NCI-H226 (cell line): Measurements from ENCODE around the gene DKC1.
"Not testable (repeated sequence)": the region's sequence is repeated elsewhere in the genome, so short reads cannot be mapped to it uniquely, and the experiment has no call there.

Experiments used
- DNase-seq: peaks from one replicate; pipeline ENCODE4 v3.0.0-alpha.2; 2015

DKC1 gene

GRCh38 chrX:154795016-154795415 is 32.4 kb downstream of the DKC1 start:
- no peak for DNase-seq

GRCh38 chrX:154797006-154797405 is 34.3 kb downstream of the DKC1 start:
- no peak for DNase-seq

GRCh38 chrX:154799556-154800348 is 37.1 kb downstream of the DKC1 start:
- DNase-seq: no peak

GRCh38 chrX:154800478-154801210 is 38.0 kb downstream of the DKC1 start:
- DNase-seq: no peak

GRCh38 chrX:154802947-154803346 is 40.3 kb downstream of the DKC1 start:
- DNase-seq: no peak

GRCh38 chrX:154804261-154804956 is 41.7 kb downstream of the DKC1 start:
- DNase-seq: no peak

- peak; percentile 51 for DNase-seq
These were observed 42.5 kb downstream of the DKC1 start, which contains the start of gene MPP1 for GRCh38 chrX:154804957-154805695. Gene MPP1 (minus strand): TSS chrX:154805485. CDS start chrX:154805373, 112 bp downstream.

- no peak for DNase-seq
These were observed 43.0 kb downstream of the DKC1 start for GRCh38 chrX:154805696-154806091.

GRCh38 chrX:154806837-154807501 is 44.3 kb downstream of the DKC1 start:
- DNase-seq: no peak

GRCh38 chrX:154809939-154810665 is 47.4 kb downstream of the DKC1 start:
- peak; percentile 16 for DNase-seq

GRCh38 chrX:154812341-154813101 is 49.9 kb downstream of the DKC1 start:
- no peak for DNase-seq

GRCh38 chrX:154813801-154814200 is 51.1 kb downstream of the DKC1 start:
- no peak for DNase-seq

- DNase-seq: no peak
These were observed 52.7 kb downstream of the DKC1 start for GRCh38 chrX:154815274-154815818.

GRCh38 chrX:154816326-154816898 is 53.7 kb downstream of the DKC1 start:
- not testable (repeated sequence) for DNase-seq

- not testable (repeated sequence) for DNase-seq
These were observed 54.5 kb downstream of the DKC1 start for GRCh38 chrX:154817048-154817618.

GRCh38 chrX:154818916-154819770 is 56.5 kb downstream of the DKC1 start:
- no peak for DNase-seq

- DNase-seq: no peak
These were observed 57.2 kb downstream of the DKC1 start for GRCh38 chrX:154819771-154820341.

GRCh38 chrX:154821523-154821922 is 58.9 kb downstream of the DKC1 start:
- DNase-seq: no peak
